Activated CD4-positive, alpha-beta T cell treated with anti-CD3 and anti-CD28 coated beads for 36 hours (primary cell): ENCODE results near the gene TARS3. TPM values are rescaled to one million over a fixed set of nuclear protein-coding genes. Genes with fewer than 3 reads are reported as not detected.

Source experiments
- ATAC-seq: fragments of 200-7000 bp; cut with Tn5 transposase; one replicate; pipeline ENCODE4 v1.10.0; 2021; ENCODE audit warnings: mild to moderate bottlenecking, moderate library complexity
- CTCF ChIA-PET: fragments of 350-600 bp; sonication (Branson Sonifier 250); formaldehyde crosslinking; loops from one replicate; lab custom pipeline; 2021; ENCODE audit warnings: antibody characterized with exemption; lab: Charles Lee
- POLR2A ChIA-PET: fragments of 350-600 bp; sonication (Branson Sonifier 250); formaldehyde crosslinking; loops from one replicate; lab custom pipeline; 2021; ENCODE audit warnings: antibody characterized with exemption, inconsistent platforms; lab: Charles Lee
- DNase-seq: peaks from one replicate; pipeline ENCODE4 v3.0.0-alpha.2; 2020
- H3K27ac Mint-ChIP-seq: one replicate; pipeline ENCODE4 v1.8.0; 2021; ENCODE audit warnings: mixed read lengths
- H3K27me3 Mint-ChIP-seq: one replicate; pipeline ENCODE4 v1.8.0; 2021; ENCODE audit warnings: mixed read lengths
- H3K36me3 Mint-ChIP-seq: one replicate; pipeline ENCODE4 v1.8.0; 2021; ENCODE audit warnings: low read depth, mixed read lengths
- H3K4me1 Mint-ChIP-seq: one replicate; pipeline ENCODE4 v1.8.0; 2021; ENCODE audit warnings: mixed read lengths
- H3K4me3 Mint-ChIP-seq: one replicate; pipeline ENCODE4 v1.8.0; 2021; ENCODE audit warnings: mild to moderate bottlenecking, moderate library complexity, mixed read lengths
- H3K9me3 Mint-ChIP-seq: one replicate; pipeline ENCODE4 v1.8.0; 2021; ENCODE audit warnings: low read depth, mixed read lengths
- intact Hi-C, 2 experiments: fragments of 100-400 bp; cut with DNase I in 1 of 2; cut with micrococcal nuclease in 1 of 2; formaldehyde crosslinking; loops; one replicate each; pipeline versions ENCODE4 v1.14.2 to v1.15.1; 2022 to 2024; cut with DNase I, micrococcal nuclease
- total RNA-seq, 2 experiments: library from RNA; stranded (reverse); gene quantifications; one replicate each; pipeline ENCODE4 v1.2.3, GENCODE V29; 2021

Gene TARS3
- total RNA-seq, 2 experiments from 2014 or later = 9.3 to 10.3 TPM

DNA sequence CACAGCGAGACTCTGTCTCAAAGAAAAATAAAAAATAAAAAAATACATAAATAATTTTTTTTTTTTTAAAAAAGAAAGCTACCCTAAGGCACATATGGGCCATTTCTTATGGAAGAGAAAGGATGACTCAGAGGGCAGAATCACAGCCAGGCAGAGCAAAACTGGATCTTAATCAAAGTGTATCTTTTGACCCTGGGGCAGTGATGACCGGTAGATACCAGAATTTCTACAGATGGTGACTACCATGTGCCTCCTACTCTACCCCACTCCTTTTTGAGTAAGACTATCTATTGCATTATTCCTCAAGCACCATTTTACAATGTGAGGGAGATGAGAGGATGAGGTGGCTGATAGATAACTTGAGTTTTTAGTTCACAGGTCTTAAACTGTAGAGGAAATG, 26.0 kb downstream of the TARS3 start:
- POLR2A ChIA-PET = no interaction called here
- DNase-seq (no peak), ATAC-seq (no peak)
- CTCF ChIA-PET = no interaction called here
- intact Hi-C loops = no loop called here
- peaks cover 59% of the 10 kb centered on the region for H3K36me3 Mint-ChIP-seq
- no peaks in the 10 kb centered on the region for H3K9me3 Mint-ChIP-seq
- H3K27me3 Mint-ChIP-seq = no peaks in the 10 kb centered on the region
- H3K27ac Mint-ChIP-seq = no peak overlapping the region
- peaks cover 41% of the 10 kb centered on the region for H3K4me1 Mint-ChIP-seq
- no peak overlapping the region for H3K4me3 Mint-ChIP-seq

DNA sequence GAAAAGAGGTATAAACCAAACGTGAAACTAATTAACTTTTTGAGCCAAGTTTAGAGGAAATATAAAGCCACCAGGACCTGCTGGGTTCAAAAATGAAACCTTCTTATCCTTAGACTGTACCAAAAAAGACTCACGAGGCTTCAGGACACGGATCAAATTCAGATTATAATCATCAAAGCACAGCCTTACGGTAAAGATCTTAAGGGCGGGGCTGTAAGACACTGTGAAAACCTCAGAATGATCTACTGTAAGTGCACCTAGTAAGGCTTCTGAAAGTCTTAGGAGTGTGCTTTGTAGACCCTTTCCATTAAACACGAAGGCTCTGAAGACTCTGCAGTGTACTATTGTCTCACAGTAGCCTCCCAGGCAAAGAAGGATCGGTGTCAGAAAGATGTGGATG, 26.8 kb downstream of the TARS3 start:
- DNase-seq (no peak), ATAC-seq (peak; percentile 77)
- CTCF ChIA-PET = interaction anchor here (0.8 to 1.5 kb wide), 2 partner anchors 15 to 406 kb away, joined by 3 to 4 read pairs; no protein-coding TSS in a partner anchor
- H3K36me3 Mint-ChIP-seq = peaks cover 66% of the 10 kb centered on the region
- H3K4me3 Mint-ChIP-seq = peak overlapping the region; percentile 3
- no peaks in the 10 kb centered on the region for H3K27me3 Mint-ChIP-seq
- POLR2A ChIA-PET = no interaction called here
- H3K4me1 Mint-ChIP-seq = peaks cover 49% of the 10 kb centered on the region
- H3K27ac Mint-ChIP-seq = peak overlapping the region; percentile 83
- intact Hi-C loops = loop anchor here in 1 of 2 experiments (2.0 kb wide), 1 partner anchor 27 kb away; the partner anchor contains the start of gene TARS3
- no peaks in the 10 kb centered on the region for H3K9me3 Mint-ChIP-seq

DNA sequence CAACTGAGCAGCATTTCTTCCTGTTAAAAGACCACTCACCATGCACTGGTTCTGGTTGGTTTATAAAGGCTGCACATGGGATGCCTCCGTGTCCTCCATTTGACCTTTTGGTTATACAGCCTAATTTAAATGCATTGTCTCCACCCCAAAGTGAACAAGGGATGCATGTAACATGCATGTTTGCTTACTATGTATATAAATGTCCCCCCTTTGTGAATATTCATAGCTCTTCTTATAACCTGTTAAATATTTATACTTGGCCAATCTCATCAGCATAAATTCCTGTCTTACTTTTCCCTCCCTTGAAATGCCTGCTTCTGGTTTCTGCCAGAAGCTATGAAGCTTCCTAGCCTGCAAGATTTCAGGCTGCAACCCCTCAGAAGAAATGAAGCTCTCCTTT, 27.4 kb downstream of the TARS3 start:
- POLR2A ChIA-PET = no interaction called here
- Mint-ChIP-seq H3K4me3 (peak overlapping the region; percentile 3), H3K4me1 (peaks cover 50% of the 10 kb centered on the region), H3K36me3 (peaks cover 63% of the 10 kb centered on the region), H3K27me3 (no peaks in the 10 kb centered on the region), H3K9me3 (no peaks in the 10 kb centered on the region), H3K27ac (peak overlapping the region; percentile 83)
- ATAC-seq (no peak), DNase-seq (no peak)
- intact Hi-C loops = loop anchor here in 1 of 2 experiments (2.0 kb wide), 1 partner anchor 28 kb away; the partner anchor contains the start of gene TARS3
- CTCF ChIA-PET = interaction anchor here (1.0 to 1.5 kb wide), 2 partner anchors 15 to 55 kb away, joined by 3 to 4 read pairs; no protein-coding TSS in a partner anchor

DNA sequence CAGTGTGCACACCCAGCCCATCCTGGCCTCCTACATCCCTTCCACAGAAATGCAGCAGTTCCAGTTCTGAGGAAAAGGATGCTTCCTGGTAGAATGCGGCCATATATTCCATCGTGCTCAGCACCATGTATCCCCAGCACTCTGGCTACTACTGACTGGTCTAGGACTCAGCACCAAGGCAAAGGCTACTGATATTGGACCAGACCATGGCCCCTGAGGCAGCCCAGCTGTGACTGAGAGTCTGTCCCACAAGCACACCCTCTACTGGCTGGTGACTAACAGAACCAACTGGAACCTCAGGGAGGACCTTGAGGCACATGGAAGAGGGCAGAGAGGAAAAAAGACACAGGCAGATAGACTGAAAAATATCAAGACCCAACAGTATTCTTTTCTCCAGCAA, 30.0 kb downstream of the TARS3 start:
- CTCF ChIA-PET = no interaction called here
- ATAC-seq (no peak), DNase-seq (no peak)
- intact Hi-C loops = no loop called here
- H3K27me3 Mint-ChIP-seq = no peaks in the 10 kb centered on the region
- no peak overlapping the region for H3K4me3 Mint-ChIP-seq
- peaks cover 52% of the 10 kb centered on the region for H3K36me3 Mint-ChIP-seq
- POLR2A ChIA-PET = no interaction called here
- H3K27ac Mint-ChIP-seq = peak overlapping the region; percentile 19
- H3K4me1 Mint-ChIP-seq = peaks cover 57% of the 10 kb centered on the region
- no peaks in the 10 kb centered on the region for H3K9me3 Mint-ChIP-seq

DNA sequence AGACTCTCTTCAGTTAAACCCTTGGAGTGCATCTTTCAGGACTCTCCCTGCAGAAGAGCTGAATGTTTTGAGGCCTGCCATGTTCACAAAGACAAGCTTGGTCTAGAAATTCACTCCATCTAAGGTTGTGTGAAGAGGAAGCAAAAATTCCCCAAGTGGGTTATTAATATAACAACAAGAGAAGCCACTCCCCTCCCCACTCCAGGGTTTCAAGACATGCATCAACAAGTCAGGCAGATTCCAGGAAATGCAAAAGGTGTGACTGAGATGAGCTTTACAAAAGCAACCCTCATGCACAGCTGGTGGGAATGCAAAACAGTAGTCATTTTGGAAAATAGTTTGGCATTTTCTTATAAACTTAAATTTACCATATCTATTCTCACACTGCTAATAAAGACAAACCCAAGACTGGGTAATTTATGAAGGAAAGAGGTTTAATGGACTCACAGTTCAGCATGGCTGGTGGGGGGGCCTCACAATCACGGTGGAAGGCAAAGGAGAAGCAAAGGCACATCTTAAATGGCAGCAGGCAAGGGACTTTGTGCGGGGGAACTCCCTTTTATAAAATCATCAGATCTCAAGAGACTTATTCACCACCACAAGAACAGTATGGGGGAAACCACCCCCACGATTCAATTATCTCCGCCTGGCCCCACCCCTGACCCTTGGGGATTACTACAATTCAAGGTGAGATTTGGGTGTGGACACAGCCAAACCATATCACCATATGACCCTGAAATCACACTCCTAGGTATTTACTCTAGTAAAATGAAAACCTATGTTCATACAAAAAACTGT, 31.3 kb downstream of the TARS3 start:
- peaks cover 49% of the 10 kb centered on the region for H3K4me1 Mint-ChIP-seq
- peak; percentile 27 for ATAC-seq
- ChIA-PET CTCF (no interaction called here), POLR2A (no interaction called here)
- H3K27ac Mint-ChIP-seq = peak overlapping the region; percentile 38
- intact Hi-C loops = no loop called here
- no peak overlapping the region for H3K4me3 Mint-ChIP-seq
- DNase-seq = peak; percentile 39
- H3K27me3 Mint-ChIP-seq = no peaks in the 10 kb centered on the region
- H3K9me3 Mint-ChIP-seq = no peaks in the 10 kb centered on the region
- H3K36me3 Mint-ChIP-seq = peaks cover 46% of the 10 kb centered on the region

DNA sequence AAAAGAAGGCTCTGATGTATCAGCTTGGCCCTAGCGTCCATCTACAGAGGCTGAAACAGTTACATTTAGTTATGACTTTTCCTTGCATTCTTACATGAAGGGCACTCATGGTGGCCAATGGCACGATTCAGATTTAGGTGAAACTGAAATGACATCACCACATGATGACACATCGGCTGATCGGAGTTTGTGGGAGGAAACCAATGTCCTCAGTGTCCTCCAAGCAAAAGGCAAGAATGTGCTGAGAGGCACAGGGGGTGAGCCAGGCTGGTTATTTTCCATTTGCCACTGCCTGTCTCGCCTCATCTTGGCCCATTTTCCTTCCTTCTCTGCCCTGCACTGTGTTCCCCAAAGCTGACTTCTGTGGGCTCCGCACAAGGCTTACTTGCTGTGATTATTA, 34.4 kb downstream of the TARS3 start:
- H3K36me3 Mint-ChIP-seq = peaks cover 31% of the 10 kb centered on the region
- H3K27me3 Mint-ChIP-seq = no peaks in the 10 kb centered on the region
- ATAC-seq = peak; percentile 81
- ChIA-PET POLR2A (no interaction called here), CTCF (no interaction called here)
- intact Hi-C loops = no loop called here
- no peak overlapping the region for H3K27ac Mint-ChIP-seq
- H3K9me3 Mint-ChIP-seq = no peaks in the 10 kb centered on the region
- no peak overlapping the region for H3K4me3 Mint-ChIP-seq
- H3K4me1 Mint-ChIP-seq = peaks cover 28% of the 10 kb centered on the region
- peak; percentile 54 for DNase-seq

DNA sequence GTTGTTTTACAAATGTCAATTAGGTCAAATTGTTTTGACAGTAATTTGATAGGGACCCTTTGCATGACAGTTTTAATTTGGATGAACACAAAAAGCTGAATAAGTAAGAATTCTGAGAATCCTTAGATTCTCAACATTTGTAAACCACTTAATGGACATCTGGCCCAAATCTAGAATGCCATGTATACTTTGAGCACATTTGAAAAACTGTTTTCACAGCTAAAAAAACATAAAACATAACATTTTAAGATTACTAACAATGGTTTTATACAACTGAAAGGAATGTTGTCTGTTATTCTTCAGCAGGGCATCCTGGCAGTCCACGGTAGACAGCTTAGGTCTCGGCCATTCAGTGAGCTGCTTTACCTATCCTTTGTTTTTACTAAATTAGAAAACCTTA, 37.6 kb downstream of the TARS3 start:
- DNase-seq (no peak), ATAC-seq (no peak)
- Mint-ChIP-seq H3K4me3 (no peak overlapping the region), H3K27ac (no peak overlapping the region), H3K27me3 (no peaks in the 10 kb centered on the region), H3K9me3 (no peaks in the 10 kb centered on the region), H3K36me3 (peaks cover 30% of the 10 kb centered on the region), H3K4me1 (peaks cover 11% of the 10 kb centered on the region)
- ChIA-PET POLR2A (no interaction called here), CTCF (interaction anchor here (0.7 kb wide), 1 partner anchor 45 kb away, joined by 3 read pairs; no protein-coding TSS in a partner anchor)
- intact Hi-C loops = no loop called here

DNA sequence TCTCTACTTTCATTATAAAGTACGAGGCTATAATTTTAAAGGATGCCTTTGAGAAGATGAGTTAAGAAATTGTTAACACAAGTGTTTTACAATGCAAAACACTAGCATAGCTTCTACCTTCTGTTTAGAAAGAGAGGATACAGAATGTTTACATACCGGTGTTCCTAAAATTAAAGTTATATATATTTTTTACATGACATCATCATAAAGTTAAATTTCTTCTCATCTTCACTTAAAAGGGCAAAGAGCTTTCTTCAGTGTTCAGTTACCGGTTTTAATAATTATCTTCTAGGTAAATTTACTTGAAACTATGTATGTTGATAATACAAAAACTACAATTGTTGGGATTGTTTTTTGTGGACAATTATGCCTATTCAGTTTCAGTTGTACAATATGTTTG, 39.4 kb downstream of the TARS3 start:
- H3K27me3 Mint-ChIP-seq = no peaks in the 10 kb centered on the region
- H3K27ac Mint-ChIP-seq = no peak overlapping the region
- DNase-seq = no peak
- no peak overlapping the region for H3K4me3 Mint-ChIP-seq
- ChIA-PET POLR2A (interaction anchor here (0.7 kb wide), 1 partner anchor 1141 kb away, joined by 4 read pairs; no protein-coding TSS in a partner anchor), CTCF (no interaction called here)
- H3K36me3 Mint-ChIP-seq = peaks cover 38% of the 10 kb centered on the region
- no peaks in the 10 kb centered on the region for H3K9me3 Mint-ChIP-seq
- no peak for ATAC-seq
- intact Hi-C loops = no loop called here
- H3K4me1 Mint-ChIP-seq = peaks cover 10% of the 10 kb centered on the region

DNA sequence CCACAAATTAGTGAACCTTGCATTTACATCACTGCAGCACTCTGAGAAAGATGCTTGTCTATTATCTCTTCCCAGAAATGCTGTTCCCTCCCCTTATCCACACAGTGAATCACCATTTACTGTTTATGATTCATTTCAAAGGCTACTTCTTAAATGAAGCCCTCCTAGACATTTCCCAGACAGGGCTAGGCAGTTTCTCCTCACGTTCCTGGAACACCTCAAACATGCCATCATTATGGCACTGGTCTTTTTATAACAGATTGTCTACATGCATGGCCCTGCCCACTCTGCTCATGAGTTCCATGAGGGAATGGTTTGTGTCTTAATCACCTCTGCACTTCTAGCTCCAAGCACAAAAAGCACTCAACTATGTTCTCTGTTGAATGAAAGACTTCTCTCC, 39.9 kb downstream of the TARS3 start:
- ChIA-PET CTCF (no interaction called here), POLR2A (no interaction called here)
- Mint-ChIP-seq H3K27ac (no peak overlapping the region), H3K36me3 (peaks cover 40% of the 10 kb centered on the region), H3K4me1 (peaks cover 10% of the 10 kb centered on the region), H3K9me3 (no peaks in the 10 kb centered on the region), H3K4me3 (no peak overlapping the region), H3K27me3 (no peaks in the 10 kb centered on the region)
- intact Hi-C loops = no loop called here
- DNase-seq = no peak
- ATAC-seq = peak; percentile 47

DNA sequence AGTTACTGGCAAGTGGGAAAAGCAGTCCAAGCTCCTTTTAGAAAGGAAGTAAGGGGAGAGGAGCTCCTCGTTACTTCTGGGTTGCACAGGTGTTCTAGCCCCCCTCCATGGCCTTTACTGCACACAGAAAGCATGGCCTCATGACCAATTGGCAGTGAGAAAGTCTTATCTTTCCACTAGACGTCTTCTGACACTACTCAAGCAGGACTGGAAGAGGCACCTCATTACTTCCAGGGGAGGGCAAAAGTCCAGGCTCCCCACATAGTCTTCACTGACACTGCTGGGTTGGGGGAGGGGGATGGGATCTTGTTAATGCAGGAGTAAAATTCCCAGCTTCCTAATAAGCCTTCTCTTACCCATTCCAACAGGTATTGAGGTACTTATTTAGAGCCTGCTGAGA, 44.5 kb downstream of the TARS3 start:
- no peak overlapping the region for H3K4me3 Mint-ChIP-seq
- H3K9me3 Mint-ChIP-seq = no peaks in the 10 kb centered on the region
- H3K4me1 Mint-ChIP-seq = peaks cover 11% of the 10 kb centered on the region
- CTCF ChIA-PET = interaction anchor here (0.5 to 0.7 kb wide), 2 partner anchors 28 to 38 kb away, joined by 3 read pairs; partner anchors contain the start of gene TM2D3
- ATAC-seq = no peak
- H3K27ac Mint-ChIP-seq = no peak overlapping the region
- no peaks in the 10 kb centered on the region for H3K27me3 Mint-ChIP-seq
- intact Hi-C loops = no loop called here
- H3K36me3 Mint-ChIP-seq = peaks cover 41% of the 10 kb centered on the region
- POLR2A ChIA-PET = no interaction called here
- DNase-seq = no peak

DNA sequence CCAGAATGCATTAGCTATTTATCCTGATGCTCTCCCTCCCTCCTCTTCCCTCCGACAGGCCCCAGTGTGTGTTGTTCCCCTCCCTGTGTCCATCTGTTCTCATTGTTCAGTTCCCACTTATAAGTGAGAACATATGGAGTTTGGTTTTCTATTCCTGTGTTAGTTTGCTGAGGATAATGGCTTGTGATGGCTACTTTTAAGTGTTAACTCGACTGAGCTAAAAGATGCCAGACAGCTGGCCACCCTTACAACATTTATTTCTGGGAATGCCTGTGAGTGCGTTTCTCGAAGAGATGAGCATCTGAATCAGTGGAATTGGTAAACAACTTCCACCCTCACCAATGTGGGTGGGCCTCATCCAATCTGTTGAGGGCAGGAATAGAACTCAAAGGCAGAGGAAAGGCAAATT, 47.3 kb downstream of the TARS3 start:
- no peak for ATAC-seq
- Mint-ChIP-seq H3K36me3 (peaks cover 25% of the 10 kb centered on the region), H3K27ac (no peak overlapping the region), H3K9me3 (no peaks in the 10 kb centered on the region), H3K27me3 (no peaks in the 10 kb centered on the region), H3K4me1 (peaks cover 5% of the 10 kb centered on the region), H3K4me3 (no peak overlapping the region)
- ChIA-PET CTCF (no interaction called here), POLR2A (no interaction called here)
- intact Hi-C loops = no loop called here
- no peak for DNase-seq
